Measurements from ENCODE around the gene KIF7.
"Not testable (repeated sequence)": the region's sequence is repeated elsewhere in the genome, so short reads cannot be mapped to it uniquely, and the experiment has no call there.

KIF7 gene

GRCh38 chr15:89654847-89655805 is at the start of gene KIF7:
KIF7 (minus strand) TSS chr15:89655467; CDS start chr15:89652930, 2,537 bp downstream.
- peak in 1 of 2 experiments; percentile 73 for DNase-seq

GRCh38 chr15:89704411-89704810 is 49.1 kb upstream of the KIF7 start:
- no peak for DNase-seq

GRCh38 chr15:89695198-89695597 is 39.9 kb upstream of the KIF7 start:
- DNase-seq = no peak

- no peak for DNase-seq
Measured at GRCh38 chr15:89693696-89694095, 38.4 kb upstream of the KIF7 start.

DNA sequence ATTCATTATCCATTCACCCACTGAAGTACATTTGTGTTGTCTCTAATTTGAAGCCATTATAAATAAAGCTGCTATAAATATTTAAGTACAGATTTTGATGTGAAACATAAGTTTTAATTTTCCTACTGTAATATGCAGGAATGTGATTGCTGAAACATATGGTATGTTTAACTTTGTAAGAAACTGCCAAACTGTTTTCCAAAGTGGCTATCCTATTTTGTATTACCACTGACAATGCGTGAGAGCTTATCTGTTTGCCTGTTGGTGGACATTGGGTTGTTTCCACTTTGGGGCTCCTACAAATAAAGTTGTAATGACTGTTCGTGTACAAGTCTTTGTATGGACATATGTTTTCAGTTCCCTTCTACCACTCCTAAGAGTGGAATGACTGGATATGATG is 37.8 kb upstream of the KIF7 start:
- no peak for DNase-seq

DNA sequence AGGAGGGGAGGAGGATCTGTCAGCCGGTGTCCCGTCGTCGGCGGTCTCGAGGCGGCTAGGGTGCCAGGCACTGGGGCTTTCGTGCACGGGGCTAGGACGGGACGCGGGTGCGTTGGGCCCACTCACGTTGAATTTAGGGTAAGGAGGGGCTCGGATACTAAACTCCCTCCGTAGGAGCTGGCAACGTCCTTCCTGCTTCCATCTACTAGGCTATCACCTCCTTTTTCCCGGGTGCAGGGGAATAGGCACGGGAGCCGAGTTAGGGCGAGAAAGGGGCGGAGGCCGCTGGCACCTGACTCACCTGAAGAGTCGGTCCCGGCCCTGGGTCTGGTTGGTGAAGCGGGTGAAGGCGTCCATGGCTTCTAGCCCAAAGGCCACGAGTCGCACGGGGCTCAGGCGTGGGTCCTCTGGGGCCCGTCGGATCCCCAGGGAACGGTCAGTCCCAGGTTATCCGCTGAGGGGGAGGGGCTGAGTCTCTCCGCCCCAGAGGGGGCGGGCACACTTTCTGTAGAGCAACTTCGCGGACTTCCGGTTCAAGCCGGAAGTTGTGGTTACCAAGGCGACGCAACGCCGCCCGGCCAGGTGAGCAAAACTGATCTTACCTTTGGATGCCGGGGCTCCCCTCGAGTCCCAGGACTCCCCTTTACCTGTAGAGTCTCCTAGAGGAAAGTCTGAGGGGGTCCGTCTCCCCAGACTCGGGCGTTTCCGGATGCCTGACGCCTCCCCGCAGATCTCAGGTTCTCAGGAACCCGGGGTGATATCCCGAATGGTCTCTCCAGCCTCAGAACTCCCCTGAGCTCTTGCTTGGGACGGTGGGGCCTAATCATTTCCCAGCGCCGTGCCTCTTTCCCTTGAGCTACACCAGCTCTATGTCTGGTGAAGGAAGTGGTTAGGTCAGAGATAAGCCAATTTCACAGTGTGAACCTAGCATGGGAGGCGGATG is 35.3 kb upstream of the KIF7 start, which contains the start of the genes PEX11A and WDR93:
Gene PEX11A (minus strand): TSS at position 479 of the 943 bp plus-strand sequence. CDS start 122 bp downstream, at position 357.
Gene WDR93 (plus strand): TSS at position 536 of the 943 bp plus-strand sequence. CDS start 10,936 bp downstream, outside the sequence.
- peak; percentile 77 to 94 for DNase-seq

DNA sequence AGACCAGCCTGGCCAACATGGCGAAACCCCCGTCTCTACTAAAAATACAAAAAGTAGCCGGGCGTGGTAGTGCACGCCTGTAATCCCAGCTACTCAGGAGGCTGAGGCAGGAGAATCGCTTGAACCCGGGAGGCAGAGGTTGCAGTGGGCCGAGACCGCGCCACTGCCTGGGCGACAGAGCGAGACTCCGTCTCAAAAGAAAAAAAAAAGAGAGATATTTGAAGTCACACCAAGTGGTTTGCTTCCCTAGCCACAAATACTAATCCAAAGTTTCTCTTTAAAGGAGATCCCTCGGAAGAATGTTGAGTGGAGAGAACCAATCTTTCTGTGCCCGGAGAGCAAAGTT is 34.6 kb upstream of the KIF7 start:
- not testable (repeated sequence) for DNase-seq

DNA sequence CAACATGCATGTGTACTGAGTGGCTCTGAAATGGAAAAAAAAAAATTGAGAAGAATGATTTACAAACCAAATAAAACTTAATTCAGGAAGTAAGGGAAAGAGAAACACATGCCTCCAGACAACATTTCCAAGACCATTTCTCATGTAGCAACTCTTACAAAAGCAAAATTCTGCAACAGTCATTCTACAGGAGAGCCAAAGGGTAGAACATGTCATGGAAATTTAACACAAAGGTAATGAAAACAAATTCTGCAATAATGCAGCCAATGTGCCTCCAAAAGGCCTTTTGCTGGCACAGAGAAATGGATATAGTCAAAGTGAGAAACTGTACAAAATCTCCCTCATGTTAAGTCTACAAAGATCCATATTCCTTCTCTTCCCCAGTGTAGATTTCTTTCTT is 31.3 kb upstream of the KIF7 start:
- no peak for DNase-seq

DNA sequence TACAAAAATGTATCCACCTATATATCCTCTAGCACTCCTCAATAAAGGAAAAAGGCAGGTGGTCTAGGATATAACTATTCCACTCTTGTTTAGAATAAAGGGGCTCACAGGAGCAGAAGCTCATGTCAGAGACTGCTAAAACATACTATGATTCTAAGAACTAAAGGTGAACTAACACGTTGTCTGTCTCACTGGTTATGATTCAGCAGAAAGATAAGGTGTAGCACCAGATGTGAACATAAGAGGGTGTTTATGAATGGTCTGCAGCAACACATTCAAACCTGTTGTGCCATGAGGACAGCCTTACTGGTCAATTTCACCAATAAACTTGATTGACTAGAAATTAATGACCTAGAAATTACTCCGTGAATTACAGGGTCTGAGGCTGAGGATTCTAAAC is 30.7 kb upstream of the KIF7 start:
- no peak for DNase-seq

GRCh38 chr15:89681146-89681545 is 25.9 kb upstream of the KIF7 start:
- DNase-seq = no peak

DNA sequence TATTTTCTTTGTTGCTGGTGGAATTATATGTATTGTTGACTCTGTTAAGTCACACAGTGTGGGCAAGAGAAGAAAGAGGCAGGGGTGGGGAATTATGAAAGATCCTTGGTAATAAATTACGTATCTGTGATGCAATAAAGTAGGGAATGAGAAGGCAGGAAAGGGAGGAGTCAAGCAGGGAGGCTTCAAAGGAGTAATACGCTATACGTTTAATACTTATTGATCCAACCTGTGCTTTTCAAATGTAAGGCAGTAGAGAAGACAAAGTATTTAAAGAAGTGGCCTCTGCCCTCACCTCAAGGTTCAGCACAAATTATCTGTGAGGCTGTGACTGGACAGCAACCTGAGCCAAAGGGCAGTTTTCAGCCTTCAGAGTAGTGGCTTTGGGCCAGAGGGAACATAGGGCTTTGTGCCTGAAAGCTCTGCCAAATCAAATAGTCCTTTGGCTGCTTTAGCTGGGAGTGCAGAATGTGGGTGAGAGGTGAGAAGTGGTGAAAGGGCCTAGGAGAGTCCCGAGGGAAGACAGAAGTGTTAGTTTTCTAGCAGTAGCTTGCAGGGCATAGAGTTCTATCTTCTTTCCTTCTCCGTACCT is 25.1 kb upstream of the KIF7 start:
- DNase-seq = no peak

DNA sequence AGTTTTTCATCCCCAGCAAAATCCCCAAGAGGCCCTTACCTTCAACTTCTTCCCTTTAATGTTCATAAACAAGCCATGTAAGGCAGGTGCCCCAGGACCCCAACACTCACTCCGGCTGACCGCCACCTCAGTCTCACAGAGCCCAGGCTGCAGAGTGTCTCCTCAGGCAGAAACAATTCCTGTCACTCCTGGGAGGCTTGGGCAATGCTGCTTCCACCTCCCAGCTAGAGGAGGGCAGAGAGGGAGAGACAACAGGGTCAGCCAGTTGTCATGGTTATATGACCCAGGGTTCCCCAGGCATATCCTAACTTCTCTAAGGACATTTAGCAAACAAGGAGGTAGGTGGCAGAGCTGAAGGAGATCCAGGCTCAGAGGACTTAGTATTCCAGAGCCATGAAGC is 23.9 kb upstream of the KIF7 start, which contains the start of gene PLIN1:
Gene PLIN1 (minus strand): TSS at position 156 of the 400 bp plus-strand sequence. CDS start 1,878 bp downstream, outside the sequence.
- DNase-seq = no peak

GRCh38 chr15:89677381-89677780 is 22.1 kb upstream of the KIF7 start:
- no peak for DNase-seq

DNA sequence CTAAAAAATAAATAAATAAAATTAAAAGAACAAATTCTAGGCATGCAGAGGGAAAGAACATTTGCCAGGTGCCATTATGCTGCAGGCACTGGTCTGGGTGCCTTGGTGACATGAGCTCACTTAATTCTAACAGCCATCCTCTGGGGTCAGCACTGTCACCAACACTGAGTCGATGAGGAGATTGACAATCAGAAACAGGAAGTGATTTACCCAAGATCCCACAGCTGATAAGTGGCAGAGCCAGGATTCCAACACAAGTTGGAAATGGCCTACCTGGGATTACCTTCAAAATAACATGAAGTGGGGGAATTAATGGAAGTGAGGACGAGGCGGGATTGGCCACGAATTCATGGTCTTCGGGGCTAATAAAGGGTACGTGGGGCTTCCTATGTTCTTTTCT is 20.3 kb upstream of the KIF7 start:
- DNase-seq = no peak

DNA sequence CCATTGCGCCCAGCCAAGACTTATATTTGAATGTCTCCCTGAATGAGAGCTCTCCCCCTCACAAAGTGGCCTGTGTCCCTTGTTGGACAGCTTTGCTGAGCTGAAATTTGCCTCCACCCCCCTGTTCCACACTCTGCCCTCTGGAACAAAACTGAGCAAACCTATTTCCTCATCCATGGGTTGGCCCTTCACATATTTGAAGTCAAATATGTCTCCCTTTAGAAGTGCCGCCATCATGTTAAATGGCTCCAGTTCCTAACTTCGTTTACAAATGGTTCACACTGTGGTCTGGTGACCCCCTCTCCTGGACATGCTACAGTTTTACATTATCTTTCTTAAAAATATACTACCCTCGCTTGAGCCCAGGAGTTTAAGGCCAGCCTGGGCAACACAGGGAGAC is 19.3 kb upstream of the KIF7 start:
- no peak for DNase-seq

DNA sequence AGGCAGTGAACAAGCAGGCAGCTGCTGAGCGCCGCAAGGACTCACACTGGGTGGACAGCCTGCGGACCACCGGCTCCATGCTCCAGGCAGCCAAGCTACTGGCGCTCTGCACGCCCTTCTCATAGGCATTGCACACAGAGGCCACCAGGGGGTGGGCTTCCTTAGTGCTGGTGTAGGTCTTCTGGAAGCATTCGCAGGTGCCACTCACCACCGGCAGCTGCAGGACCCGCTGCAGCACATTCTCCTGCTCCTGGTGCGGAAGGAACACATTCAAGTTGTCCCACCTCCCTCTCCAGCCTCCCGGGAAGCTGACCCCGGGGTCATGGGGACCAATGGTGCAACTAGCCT is 17.9 kb upstream of the KIF7 start:
- peak; percentile 4 to 66 for DNase-seq

DNA sequence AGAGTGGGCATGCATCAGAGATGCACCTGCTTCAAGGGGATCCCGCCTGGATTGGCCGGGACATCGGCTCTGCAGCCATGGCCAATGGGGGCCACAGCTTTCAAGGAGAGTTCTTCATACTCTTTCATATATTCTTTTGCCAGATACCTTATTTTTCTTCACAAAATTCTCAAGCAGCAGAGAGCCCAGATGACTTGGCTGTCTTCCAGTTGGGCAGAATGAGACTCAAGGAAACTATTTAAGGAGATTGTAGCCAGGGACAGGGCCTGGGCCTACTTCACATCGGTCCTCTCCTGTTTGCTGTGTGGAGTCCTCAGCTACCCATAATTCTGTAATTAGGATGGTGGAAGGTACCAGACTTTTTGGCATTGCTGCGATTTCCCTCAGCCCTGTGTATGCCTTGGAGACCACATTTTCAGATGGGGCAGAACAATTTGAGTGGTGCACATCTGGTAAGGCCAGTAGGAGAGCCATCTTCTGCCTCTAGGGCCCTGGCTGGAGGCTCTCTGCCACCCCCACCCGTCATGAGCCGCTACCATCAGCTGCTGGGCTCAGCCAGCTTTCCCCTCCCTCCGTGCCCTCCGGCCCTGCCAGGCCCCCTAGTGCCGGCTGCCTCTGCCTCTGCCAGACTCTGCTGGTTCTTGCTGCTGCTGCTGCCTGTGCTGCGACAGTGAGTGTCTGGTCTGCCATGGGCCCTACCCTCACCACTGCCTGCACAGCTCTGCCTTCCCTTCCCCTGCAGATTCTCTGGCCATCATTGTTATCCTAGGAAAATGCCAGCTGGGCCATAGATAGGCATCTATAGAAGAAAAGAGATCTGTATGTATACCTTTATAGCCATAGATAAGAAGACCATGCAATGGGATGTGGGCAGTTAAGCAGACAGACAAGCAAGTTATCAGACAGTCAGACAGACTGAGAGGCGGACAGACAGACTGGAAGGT is 17.2 kb upstream of the KIF7 start:
- no peak for DNase-seq

DNA sequence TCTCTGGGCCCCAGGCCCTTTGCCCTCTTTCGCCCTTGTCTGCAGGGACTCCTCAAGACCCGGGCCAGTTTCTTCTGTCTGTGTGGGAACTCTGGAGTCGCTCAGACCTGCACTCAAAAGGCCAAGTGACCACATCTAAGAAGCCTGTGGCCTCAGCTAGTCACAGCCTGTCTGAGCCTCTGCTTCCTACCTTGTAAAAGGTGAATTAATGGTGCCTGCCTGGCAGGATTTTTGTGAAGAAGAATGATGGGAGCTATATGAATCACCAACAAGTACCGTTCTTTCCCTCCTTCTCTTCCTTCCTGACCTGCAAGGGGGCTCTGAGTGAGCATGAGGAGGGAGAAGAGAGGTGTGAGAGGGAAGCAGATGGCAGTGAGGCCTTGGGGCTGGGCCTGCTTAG is 16.4 kb upstream of the KIF7 start:
- DNase-seq = no peak

DNA sequence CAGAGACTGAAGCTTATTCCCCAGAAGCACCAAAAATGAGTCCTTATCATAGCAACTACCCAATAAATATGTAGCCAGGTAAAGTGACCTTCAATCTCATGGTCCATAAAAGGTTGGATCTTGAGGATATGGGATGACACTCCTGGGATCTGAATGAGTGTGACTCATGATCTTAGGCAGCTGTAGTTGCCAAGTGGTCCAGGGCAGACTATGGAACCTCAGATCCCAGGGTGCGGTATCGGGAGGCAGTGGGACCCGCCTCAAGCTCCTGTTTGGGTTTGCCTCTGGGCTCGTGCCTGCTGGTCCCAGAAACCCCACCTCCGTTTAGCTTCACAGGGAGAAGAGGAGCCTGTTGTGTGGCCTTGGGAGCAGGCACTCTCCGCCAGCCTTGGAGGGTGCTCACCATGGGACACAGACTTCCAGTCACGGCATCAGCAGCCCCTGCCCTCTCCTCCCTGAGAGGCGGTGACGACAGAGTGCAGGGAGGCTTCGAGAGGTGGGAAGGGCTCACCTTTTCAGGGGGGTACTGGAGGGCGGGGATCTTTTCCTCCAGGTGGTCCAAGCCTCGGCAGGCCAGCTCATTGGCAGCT is 15.8 kb upstream of the KIF7 start:
- no peak for DNase-seq

- no peak for DNase-seq
Measured at GRCh38 chr15:89669941-89670340, 14.7 kb upstream of the KIF7 start.

DNA sequence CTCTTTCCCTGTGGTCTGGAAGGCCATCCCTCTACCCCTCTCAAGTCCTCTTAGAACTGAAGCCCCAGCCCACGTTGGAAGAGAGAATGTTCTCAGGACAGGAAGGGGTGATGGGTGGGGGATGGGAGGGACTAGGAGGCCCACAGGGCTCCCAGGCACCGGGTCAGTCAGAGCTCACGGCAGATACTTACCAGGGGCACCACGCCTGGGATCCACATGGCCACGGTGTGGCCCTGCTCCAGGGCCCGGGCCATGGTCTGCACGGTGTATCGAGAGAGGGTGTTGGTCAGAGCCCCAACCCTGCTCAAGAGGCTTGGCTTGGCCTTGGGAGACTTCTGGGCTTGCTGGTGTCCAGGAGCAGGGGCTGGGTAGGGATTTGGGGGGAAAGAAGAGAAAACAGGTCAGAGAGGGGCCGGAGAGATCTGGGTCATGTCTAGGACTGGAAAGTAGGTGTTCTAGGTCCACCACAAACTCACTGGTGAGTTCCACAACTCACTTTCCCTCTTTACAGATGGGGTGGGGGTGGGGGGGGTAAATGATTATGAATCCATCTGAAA is 14.1 kb upstream of the KIF7 start:
- DNase-seq = no peak

Measured in NCI-H526 (cell line).